Activated CD8-positive, alpha-beta T cell treated with anti-CD3 and anti-CD28 coated beads, Interleukin-2, amount 10 ng/mL, durations not matched to agents 7 days and 5 days (primary cell): ENCODE results near the gene LRBA. TPM values are rescaled to one million over a fixed set of nuclear protein-coding genes. Genes with fewer than 3 reads are reported as not detected.
"Not testable (repeated sequence)": the region's sequence is repeated elsewhere in the genome, so short reads cannot be mapped to it uniquely, and the experiment has no call there.

Experiments
- ATAC-seq: fragments of 150-1000 bp; cut with Tn5 transposase; one replicate; pipeline ENCODE4 v1.10.0; 2021; ENCODE audit warnings: moderate library complexity
- CTCF ChIA-PET: fragments of 350-600 bp; sonication (Branson Sonifier 250); formaldehyde crosslinking; loops from one replicate; lab custom pipeline; 2021; ENCODE audit warnings: antibody characterized with exemption; lab: Charles Lee
- POLR2A ChIA-PET: fragments of 350-600 bp; sonication (Branson Sonifier 250); formaldehyde crosslinking; loops from one replicate; lab custom pipeline; 2021; ENCODE audit warnings: antibody characterized with exemption; lab: Charles Lee
- DNase-seq: peaks from one replicate; pipeline ENCODE4 v3.0.0-alpha.2; 2020
- H3K27ac Mint-ChIP-seq: one replicate; pipeline ENCODE4 v1.8.0; 2021; ENCODE audit warnings: mild to moderate bottlenecking, mixed read lengths
- H3K27me3 Mint-ChIP-seq: one replicate; pipeline ENCODE4 v1.8.0; 2021; ENCODE audit warnings: low read depth, mixed read lengths
- H3K36me3 Mint-ChIP-seq: one replicate; pipeline ENCODE4 v1.8.0; 2021; ENCODE audit warnings: low read depth, mixed read lengths
- H3K4me1 Mint-ChIP-seq: one replicate; pipeline ENCODE4 v1.8.0; 2021; ENCODE audit warnings: low read depth, mixed read lengths
- H3K4me3 Mint-ChIP-seq: one replicate; pipeline ENCODE4 v1.8.0; 2021; ENCODE audit warnings: mild to moderate bottlenecking, mixed read lengths
- H3K9me3 Mint-ChIP-seq: one replicate; pipeline ENCODE4 v1.8.0; 2022; ENCODE audit warnings: mixed read lengths; ENCODE audit not compliant: insufficient read depth
- total RNA-seq, 2 experiments: library from RNA; stranded (reverse); gene quantifications; one replicate each; pipeline ENCODE4 v1.2.3, GENCODE V29; 2021

Gene LRBA
- total RNA-seq, 2 experiments from 2014 or later = 43.3 to 44.5 TPM

DNA sequence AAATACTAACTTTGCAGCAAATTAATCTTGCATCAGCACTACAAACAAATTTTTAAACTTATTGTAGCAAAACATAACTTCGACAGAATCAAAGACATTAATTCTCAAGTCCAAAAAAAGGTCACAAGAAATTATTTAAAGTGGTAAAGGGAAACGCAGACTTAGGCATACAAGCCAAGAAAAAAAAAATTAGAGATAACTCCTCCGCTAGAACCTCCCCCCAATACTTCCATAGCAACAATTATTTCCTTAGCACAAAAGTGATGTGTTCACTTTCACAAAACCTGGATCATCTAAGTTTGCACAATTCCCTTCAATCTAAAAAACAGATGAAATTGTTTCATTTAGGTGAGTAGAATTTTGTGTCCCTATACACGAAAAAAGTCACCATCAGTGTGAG, 1.1 kb downstream of the LRBA start:
- Mint-ChIP-seq H3K4me3 (peak overlapping the region; percentile 100), H3K4me1 (peaks cover 24% of the 10 kb centered on the region), H3K27ac (peak overlapping the region; percentile 99), H3K36me3 (peaks cover 16% of the 10 kb centered on the region), H3K9me3 (no peaks in the 10 kb centered on the region), H3K27me3 (no peaks in the 10 kb centered on the region)
- ATAC-seq (no peak), DNase-seq (no peak)
- ChIA-PET CTCF (interaction anchor here (0.9 to 1.4 kb wide), 3 partner anchors 83 to 86 kb away, joined by 3 to 5 read pairs (median 3); no protein-coding TSS in a partner anchor), POLR2A (interaction anchor here (0.5 to 3.0 kb wide), 7 partner anchors 12 to 86 kb away, joined by 3 to 16 read pairs (median 5); no protein-coding TSS in a partner anchor)

DNA sequence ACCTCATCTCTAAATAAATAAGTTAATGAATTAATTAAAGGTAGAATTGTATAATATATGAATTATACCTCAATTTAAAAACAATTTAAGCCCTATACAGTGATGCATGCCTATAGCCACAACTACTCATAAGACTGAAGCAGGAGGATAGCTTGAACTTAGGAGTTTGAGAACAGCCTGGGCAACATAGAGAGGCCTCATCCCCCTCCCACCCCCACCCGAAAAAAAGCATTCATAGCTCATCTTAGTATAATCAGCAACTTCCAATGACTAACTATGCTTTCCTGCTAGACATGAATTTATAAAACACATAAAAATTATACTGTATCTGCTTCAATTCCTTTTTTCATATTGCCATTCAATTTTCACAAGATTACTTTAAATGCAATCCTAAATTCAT, 1.6 kb downstream of the LRBA start:
- ChIA-PET CTCF (interaction anchor here (0.9 to 1.2 kb wide), 3 partner anchors 43 to 85 kb away, joined by 3 read pairs; no protein-coding TSS in a partner anchor), POLR2A (interaction anchor here (0.9 kb wide), 1 partner anchor 19 kb away, joined by 3 read pairs; no protein-coding TSS in a partner anchor)
- Mint-ChIP-seq H3K27ac (no peak overlapping the region), H3K4me3 (peak overlapping the region; percentile 100), H3K36me3 (peaks cover 16% of the 10 kb centered on the region), H3K9me3 (no peaks in the 10 kb centered on the region), H3K27me3 (no peaks in the 10 kb centered on the region), H3K4me1 (peaks cover 24% of the 10 kb centered on the region)
- ATAC-seq = no peak
- DNase-seq = no peak

DNA sequence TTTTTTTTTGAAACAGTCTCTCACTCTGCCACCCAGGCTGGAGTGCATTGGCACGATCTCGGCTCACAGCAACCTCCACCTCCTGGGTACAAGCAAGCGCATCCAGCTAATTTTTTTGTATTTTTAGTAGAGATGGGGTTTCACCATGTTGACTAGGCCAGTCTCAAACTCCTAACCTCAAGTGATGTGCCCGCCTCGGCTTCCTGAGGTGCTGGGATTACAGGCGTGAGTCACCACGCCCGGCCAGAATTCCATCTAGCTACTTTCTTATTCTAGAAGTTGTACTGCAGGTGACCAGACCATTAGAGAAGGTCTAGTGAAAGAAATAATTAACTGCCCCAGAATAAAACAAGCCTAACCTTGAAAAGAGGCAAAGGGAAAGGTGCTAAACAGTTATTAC, 2.3 kb downstream of the LRBA start:
- no peak for ATAC-seq
- peak overlapping the region; percentile 69 for H3K4me3 Mint-ChIP-seq
- CTCF ChIA-PET = interaction anchor here (0.7 to 1.2 kb wide), 3 partner anchors 42 to 715 kb away, joined by 3 read pairs; no protein-coding TSS in a partner anchor
- peaks cover 24% of the 10 kb centered on the region for H3K4me1 Mint-ChIP-seq
- H3K27me3 Mint-ChIP-seq = no peaks in the 10 kb centered on the region
- peaks cover 16% of the 10 kb centered on the region for H3K36me3 Mint-ChIP-seq
- H3K9me3 Mint-ChIP-seq = no peaks in the 10 kb centered on the region
- DNase-seq = no peak
- peak overlapping the region; percentile 12 for H3K27ac Mint-ChIP-seq
- POLR2A ChIA-PET = no interaction called here

DNA sequence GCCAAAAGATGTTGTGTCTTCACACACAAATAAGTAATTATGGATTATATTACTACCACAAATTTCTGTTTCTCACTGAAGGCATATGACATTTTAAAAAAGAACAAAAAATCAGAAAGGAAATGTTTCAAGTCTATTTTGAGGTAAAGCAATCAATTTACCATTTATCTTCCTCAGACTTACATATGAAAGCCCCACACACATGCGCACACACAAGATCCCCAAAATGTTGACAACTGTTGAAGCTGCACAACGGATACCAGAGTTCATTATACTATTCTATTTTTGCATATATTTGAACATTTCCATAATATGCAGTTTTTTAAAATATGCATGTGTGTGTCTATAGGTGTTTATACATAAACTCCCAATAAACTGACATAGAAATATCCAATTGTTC, 2.7 kb downstream of the LRBA start:
- ATAC-seq = no peak
- Mint-ChIP-seq H3K4me3 (peak overlapping the region; percentile 69), H3K27ac (no peak overlapping the region), H3K27me3 (no peaks in the 10 kb centered on the region), H3K4me1 (peaks cover 24% of the 10 kb centered on the region), H3K9me3 (no peaks in the 10 kb centered on the region), H3K36me3 (peaks cover 18% of the 10 kb centered on the region)
- no peak for DNase-seq
- ChIA-PET POLR2A (no interaction called here), CTCF (interaction anchor here (0.7 to 1.2 kb wide), 3 partner anchors 41 to 714 kb away, joined by 3 read pairs; no protein-coding TSS in a partner anchor)

DNA sequence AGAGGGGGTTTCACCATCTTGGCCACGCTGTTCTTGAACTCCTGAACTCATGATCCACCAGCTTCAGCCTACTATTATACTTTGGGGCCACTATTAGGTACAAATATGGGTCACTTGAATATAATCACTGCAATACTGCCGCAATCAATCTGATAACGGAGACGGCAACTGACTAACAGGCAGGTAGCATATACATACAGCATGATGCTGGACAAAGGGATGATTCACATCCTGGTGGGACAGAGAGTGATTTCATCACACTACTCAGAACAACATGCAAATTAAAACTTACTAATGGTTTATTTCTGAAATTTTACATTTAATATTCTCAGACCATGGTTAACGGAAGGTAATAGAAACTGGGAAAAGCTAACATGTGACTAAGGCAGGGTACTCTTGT, 10.9 kb downstream of the LRBA start:
- DNase-seq = no peak
- no peaks in the 10 kb centered on the region for H3K27me3 Mint-ChIP-seq
- CTCF ChIA-PET = no interaction called here

DNA sequence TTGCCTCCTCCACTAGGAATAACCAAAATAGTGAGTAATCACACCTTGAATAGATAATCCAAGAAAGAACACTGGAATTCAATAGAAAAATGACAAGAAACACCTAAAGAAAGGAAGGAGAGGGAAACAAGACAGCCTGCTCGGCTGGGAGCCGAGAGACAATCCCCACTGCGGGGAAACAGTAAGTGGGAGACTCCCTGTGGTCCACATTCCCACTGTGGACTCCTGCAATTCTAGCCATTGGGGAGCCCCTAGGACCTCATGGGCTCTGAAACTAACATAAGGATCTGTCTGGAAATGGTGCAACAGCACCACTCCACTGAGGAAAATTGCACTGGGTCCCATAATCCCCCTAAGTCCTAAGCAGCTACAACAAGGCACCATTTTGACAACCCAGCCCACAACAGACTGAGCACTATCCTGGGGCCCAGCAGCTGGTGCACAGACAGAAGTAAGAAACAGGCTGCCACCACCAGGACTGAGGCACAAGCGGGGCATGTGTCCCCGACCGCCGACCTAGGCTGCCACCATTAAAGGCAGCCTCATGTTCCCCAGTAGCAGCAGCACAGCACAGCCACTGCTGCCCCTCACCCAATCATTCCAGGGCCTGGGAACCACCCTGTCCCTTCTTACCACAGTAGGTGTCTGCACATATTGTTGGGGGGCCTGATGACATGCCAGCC, 14.2 kb downstream of the LRBA start:
- H3K4me3 Mint-ChIP-seq = no peak overlapping the region
- no peaks in the 10 kb centered on the region for H3K9me3 Mint-ChIP-seq
- peaks cover 1% of the 10 kb centered on the region for H3K4me1 Mint-ChIP-seq
- ChIA-PET CTCF (no interaction called here), POLR2A (interaction anchor here (0.6 kb wide), 1 partner anchor 98 kb away, joined by 3 read pairs; no protein-coding TSS in a partner anchor)
- DNase-seq = no peak
- H3K27ac Mint-ChIP-seq = no peak overlapping the region
- ATAC-seq = no peak
- H3K27me3 Mint-ChIP-seq = no peaks in the 10 kb centered on the region
- peaks cover 28% of the 10 kb centered on the region for H3K36me3 Mint-ChIP-seq

More for the DNA sequence above, 10.9 kb downstream of the LRBA start:
- H3K9me3 Mint-ChIP-seq = no peaks in the 10 kb centered on the region
- POLR2A ChIA-PET = no interaction called here
- peaks cover 30% of the 10 kb centered on the region for H3K36me3 Mint-ChIP-seq
- ATAC-seq = no peak
- peaks cover 1% of the 10 kb centered on the region for H3K4me1 Mint-ChIP-seq
- H3K4me3 Mint-ChIP-seq = no peak overlapping the region
- H3K27ac Mint-ChIP-seq = no peak overlapping the region

DNA sequence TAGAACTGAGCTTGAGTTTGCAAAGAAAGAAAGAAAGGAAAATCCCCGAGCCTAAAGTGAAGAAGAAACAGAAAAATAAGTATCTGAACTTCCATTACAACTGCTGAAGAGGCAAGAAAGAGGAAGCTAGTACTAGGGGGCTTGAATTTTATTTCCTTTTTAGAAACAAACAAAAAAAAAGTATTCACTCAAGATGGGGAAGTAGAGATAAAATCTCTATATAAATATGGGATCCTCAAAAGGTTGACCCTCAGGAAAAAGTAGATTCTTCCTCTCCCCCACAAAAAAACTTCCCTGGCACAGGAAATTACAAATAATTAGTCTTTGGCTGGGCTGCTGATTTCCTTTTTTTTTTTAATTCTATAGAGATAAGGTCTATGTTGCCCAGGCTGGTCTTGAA, 16.0 kb downstream of the LRBA start:
- Mint-ChIP-seq H3K36me3 (peaks cover 26% of the 10 kb centered on the region), H3K4me1 (peaks cover 1% of the 10 kb centered on the region), H3K27me3 (no peaks in the 10 kb centered on the region), H3K27ac (no peak overlapping the region), H3K9me3 (no peaks in the 10 kb centered on the region), H3K4me3 (no peak overlapping the region)
- ATAC-seq (no peak), DNase-seq (no peak)
- ChIA-PET POLR2A (interaction anchor here (0.6 kb wide), 1 partner anchor 1856 kb away, joined by 3 read pairs; no protein-coding TSS in a partner anchor), CTCF (no interaction called here)

DNA sequence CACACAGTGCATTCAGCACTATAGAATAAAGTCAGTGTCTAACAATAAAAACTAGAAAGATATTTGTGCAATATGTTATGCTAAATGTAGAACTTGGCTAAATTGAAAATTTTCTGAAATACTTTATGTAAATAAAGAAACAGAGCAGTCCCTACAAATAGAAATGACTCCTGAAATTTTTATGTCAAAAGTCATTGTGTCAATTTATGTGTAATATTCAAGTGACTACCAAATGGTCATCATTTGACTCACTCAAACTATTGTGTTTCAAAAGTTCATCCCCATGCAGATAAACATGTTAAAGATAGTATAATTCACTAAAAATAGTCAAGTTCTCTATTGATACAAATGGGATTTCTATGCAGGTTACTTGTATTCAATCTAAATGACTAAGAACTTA, 17.9 kb downstream of the LRBA start:
- POLR2A ChIA-PET = no interaction called here
- Mint-ChIP-seq H3K4me1 (peaks cover 1% of the 10 kb centered on the region), H3K27me3 (no peaks in the 10 kb centered on the region)

DNA sequence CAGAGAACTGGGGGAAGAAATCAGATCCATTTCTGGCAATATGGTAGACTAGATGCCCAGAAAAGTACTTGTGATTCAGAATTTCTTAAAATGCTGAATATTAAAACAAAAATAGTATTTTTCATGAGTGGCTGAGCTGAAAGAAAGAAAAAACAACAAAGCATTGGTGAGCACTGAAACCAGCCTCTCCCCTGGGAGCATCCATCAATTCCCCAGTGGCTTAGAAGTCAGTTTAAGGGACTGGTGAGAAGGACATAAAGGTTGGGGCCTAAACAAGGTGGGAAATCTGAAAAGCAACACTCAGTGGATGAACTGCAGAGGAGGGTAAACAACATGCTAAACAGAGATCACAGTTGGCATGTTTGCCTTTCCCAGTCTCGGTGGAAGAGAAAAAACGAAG, 20.4 kb downstream of the LRBA start:
- peaks cover 1% of the 10 kb centered on the region for H3K4me1 Mint-ChIP-seq
- no peaks in the 10 kb centered on the region for H3K9me3 Mint-ChIP-seq
- POLR2A ChIA-PET = no interaction called here
- no peaks in the 10 kb centered on the region for H3K27me3 Mint-ChIP-seq
- ATAC-seq (no peak), DNase-seq (no peak)
- CTCF ChIA-PET = no interaction called here
- H3K36me3 Mint-ChIP-seq = peaks cover 33% of the 10 kb centered on the region
- H3K27ac Mint-ChIP-seq = no peak overlapping the region
- no peak overlapping the region for H3K4me3 Mint-ChIP-seq

More for the DNA sequence above, 17.9 kb downstream of the LRBA start:
- CTCF ChIA-PET = no interaction called here
- no peak for ATAC-seq
- Mint-ChIP-seq H3K36me3 (peaks cover 21% of the 10 kb centered on the region), H3K9me3 (no peaks in the 10 kb centered on the region), H3K27ac (no peak overlapping the region), H3K4me3 (no peak overlapping the region)
- no peak for DNase-seq

DNA sequence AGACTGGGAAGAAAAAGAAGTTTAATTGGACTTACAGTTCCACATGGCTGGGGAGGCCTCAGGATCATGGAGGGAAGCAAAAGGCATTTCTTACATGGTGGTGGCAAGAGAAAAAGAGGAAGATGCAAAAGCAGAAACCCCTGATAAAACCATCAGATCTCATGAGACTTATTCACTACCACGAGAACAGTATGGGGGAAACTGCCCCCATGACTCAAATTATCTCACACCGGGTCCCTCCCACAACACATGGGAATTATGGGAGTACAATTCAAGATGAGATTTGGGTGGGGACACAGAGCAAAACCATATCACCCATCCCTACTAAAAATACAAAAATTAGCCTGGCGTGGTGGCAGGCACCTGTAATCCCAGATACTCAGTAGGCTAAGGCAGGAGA, 21.5 kb downstream of the LRBA start:
- H3K4me1 Mint-ChIP-seq, ATAC-seq, H3K9me3 Mint-ChIP-seq, H3K4me3 Mint-ChIP-seq, H3K27me3 Mint-ChIP-seq, CTCF ChIA-PET, H3K27ac Mint-ChIP-seq, DNase-seq, POLR2A ChIA-PET: not testable (repeated sequence)
- peaks cover 33% of the 10 kb centered on the region for H3K36me3 Mint-ChIP-seq

DNA sequence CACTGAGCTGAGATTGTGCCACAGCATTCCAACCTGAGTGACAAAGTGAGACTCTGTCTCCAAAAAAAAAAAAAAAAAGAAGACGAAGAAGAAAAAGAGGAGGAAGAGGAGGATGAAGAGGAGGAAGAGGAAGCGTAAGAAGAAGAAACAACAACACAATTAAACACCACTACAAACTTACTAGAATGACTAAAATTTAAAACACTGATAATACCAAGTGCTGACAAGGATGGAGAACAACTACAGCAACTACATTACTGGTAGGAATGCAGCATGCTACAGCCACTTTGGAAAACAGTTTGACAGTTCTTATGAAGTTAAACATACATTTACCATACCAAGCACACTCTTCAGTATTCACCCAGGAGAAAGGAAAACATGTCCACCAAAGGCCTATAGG, 24.1 kb downstream of the LRBA start:
- Mint-ChIP-seq H3K27ac (no peak overlapping the region), H3K27me3 (no peaks in the 10 kb centered on the region), H3K9me3 (no peaks in the 10 kb centered on the region), H3K4me1 (peaks cover 2% of the 10 kb centered on the region), H3K4me3 (no peak overlapping the region), H3K36me3 (peaks cover 32% of the 10 kb centered on the region)
- DNase-seq = no peak
- CTCF ChIA-PET = no interaction called here
- no peak for ATAC-seq
- POLR2A ChIA-PET = no interaction called here

DNA sequence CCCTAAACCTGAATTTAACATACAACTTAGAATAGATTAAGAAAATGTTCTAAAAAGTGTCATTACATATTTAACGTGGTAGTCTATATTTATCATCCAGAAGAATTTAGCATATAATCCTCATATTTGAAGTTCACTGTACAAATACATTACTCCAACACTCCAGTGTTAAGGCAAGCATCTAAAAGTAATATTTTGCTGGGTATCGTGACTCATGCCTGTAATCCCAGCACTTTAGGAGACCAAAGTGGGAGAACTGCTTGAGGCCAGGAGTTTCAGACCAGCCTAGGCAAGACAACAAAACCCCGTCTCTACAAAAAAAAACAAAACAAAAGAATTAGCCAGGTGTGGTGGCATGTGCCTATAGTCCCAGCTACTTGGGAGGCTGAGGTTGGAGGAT, 24.8 kb downstream of the LRBA start:
- Mint-ChIP-seq H3K4me3 (no peak overlapping the region), H3K4me1 (peaks cover 2% of the 10 kb centered on the region), H3K36me3 (peaks cover 27% of the 10 kb centered on the region), H3K9me3 (no peaks in the 10 kb centered on the region), H3K27me3 (no peaks in the 10 kb centered on the region), H3K27ac (no peak overlapping the region)
- DNase-seq (no peak), ATAC-seq (no peak)
- POLR2A ChIA-PET = no interaction called here
- CTCF ChIA-PET = no interaction called here
